ENCODE data around the gene COPB1. TPM values are rescaled to one million over a fixed set of nuclear protein-coding genes. Genes with fewer than 3 reads are reported as not detected.

COPB1 gene
- total RNA-seq, 1 donor from 2014 or later: 93.9 TPM

- H3K4me1 Mint-ChIP-seq: peaks cover 21% of the 10 kb centered on the region
- TF ChIP-seq CTCF (conservative IDR thresholded peaks at IDR 0.05): no peak
- H3K27ac Mint-ChIP-seq (ENCODE audit: unreplicated experiment): no peak overlapping the region
- H3K27me3 Mint-ChIP-seq (ENCODE audit: low read depth): no peaks in the 10 kb centered on the region
- DNase-seq (ENCODE audit: low read depth, low spot score): no peak
- H3K4me3 Mint-ChIP-seq: no peak overlapping the region
- no peaks in the 10 kb centered on the region for H3K9me3 Mint-ChIP-seq
- H3K36me3 Mint-ChIP-seq (ENCODE audit: low read depth): no peaks in the 10 kb centered on the region
Observed at GRCh38 chr11:14542324-14542723, 42.7 kb upstream of the COPB1 start.

DNA sequence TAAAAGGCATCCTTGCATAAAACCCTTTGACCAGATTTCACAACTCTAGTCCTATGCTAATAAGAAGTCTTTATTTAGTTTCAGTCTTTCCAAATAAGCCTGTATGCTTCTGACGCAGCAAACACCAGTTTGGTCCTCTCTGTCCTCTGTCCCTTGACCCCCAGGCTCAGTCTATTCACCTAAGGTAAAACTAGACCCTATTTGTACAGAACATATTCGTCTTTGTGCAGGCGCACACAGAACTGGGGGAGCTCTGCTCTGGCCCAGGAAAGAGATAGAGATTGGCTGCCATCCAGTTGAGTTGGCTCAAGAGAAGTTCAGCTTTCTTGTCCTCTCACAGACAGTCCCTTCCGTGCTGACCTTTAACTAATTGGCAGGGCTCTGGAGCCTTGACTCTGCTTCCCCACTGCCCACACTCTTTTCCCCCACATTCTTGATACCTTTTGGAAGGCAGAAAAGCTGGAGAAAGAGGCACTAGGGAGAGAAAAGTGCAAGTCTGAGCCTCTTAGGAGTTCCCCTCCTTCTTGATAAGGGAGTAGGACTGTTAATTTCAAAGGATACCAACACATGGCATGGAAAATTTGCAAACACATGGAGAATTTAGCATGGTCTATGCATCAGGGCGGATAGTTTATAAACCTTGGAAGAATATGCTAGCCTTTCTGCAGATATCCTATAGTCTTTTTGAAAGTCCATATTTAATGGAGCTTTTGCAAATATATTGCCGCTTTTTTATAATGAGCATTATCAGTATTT is 41.8 kb upstream of the COPB1 start:
- Mint-ChIP-seq H3K9me3 (no peaks in the 10 kb centered on the region), H3K36me3 (ENCODE audit: low read depth) (no peaks in the 10 kb centered on the region), H3K27ac (ENCODE audit: unreplicated experiment) (no peak overlapping the region), H3K4me1 (peaks cover 27% of the 10 kb centered on the region), H3K4me3 (no peak overlapping the region), H3K27me3 (ENCODE audit: low read depth) (no peaks in the 10 kb centered on the region)
- no peak for TF ChIP-seq CTCF (conservative IDR thresholded peaks at IDR 0.05)
- no peak for DNase-seq (ENCODE audit: low read depth, low spot score)

DNA sequence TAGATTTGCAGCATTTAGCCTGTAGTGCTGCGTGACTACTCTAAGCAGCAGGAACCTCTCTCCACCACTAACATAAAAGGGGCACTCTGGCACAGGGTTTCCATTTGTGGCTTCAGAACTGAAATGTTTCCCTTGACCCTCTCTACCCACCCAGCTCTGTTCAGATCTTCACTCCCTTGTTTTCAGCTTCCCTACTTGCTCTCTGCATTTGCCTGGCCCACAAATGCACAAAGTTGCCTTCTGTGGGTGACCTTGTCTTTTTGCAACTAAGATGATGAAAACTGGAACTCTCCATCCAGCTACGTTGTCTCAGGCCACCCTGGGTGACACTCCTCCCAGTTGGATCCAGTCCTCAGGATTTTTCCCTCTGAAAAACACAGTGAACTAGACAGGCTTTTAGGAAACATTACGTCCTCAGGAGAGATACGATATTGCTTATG is 40.4 kb upstream of the COPB1 start:
- Mint-ChIP-seq H3K27me3 (ENCODE audit: low read depth) (no peaks in the 10 kb centered on the region), H3K27ac (ENCODE audit: unreplicated experiment) (no peak overlapping the region), H3K4me1 (peaks cover 24% of the 10 kb centered on the region), H3K9me3 (no peaks in the 10 kb centered on the region), H3K4me3 (no peak overlapping the region), H3K36me3 (ENCODE audit: low read depth) (no peaks in the 10 kb centered on the region)
- no peak for DNase-seq (ENCODE audit: low read depth, low spot score)
- TF ChIP-seq CTCF (conservative IDR thresholded peaks at IDR 0.05): no peak

- Mint-ChIP-seq H3K27me3 (ENCODE audit: low read depth) (no peaks in the 10 kb centered on the region), H3K36me3 (ENCODE audit: low read depth) (no peaks in the 10 kb centered on the region), H3K27ac (ENCODE audit: unreplicated experiment) (peak overlapping the region; percentile 75), H3K9me3 (no peaks in the 10 kb centered on the region), H3K4me1 (peaks cover 24% of the 10 kb centered on the region), H3K4me3 (no peak overlapping the region)
- no peak for TF ChIP-seq CTCF (conservative IDR thresholded peaks at IDR 0.05)
- DNase-seq (ENCODE audit: low read depth, low spot score): no peak
Observed at GRCh38 chr11:14538926-14539554, 39.4 kb upstream of the COPB1 start.

- Mint-ChIP-seq H3K9me3 (no peaks in the 10 kb centered on the region), H3K36me3 (ENCODE audit: low read depth) (no peaks in the 10 kb centered on the region), H3K4me1 (peaks cover 24% of the 10 kb centered on the region), H3K27ac (ENCODE audit: unreplicated experiment) (no peak overlapping the region), H3K4me3 (no peak overlapping the region), H3K27me3 (ENCODE audit: low read depth) (no peaks in the 10 kb centered on the region)
- DNase-seq (ENCODE audit: low read depth, low spot score): no peak
- TF ChIP-seq CTCF (conservative IDR thresholded peaks at IDR 0.05): no peak
Observed at GRCh38 chr11:14538271-14538925, 38.8 kb upstream of the COPB1 start.

Data from neural crest cell (in vitro differentiated cells).